ENCODE measurements around the gene COMTD1. TPM values are rescaled to one million over a fixed set of nuclear protein-coding genes. Genes with fewer than 3 reads are reported as not detected.
A peak's percentile ranks its signal among the peaks of the same experiment; 100 is the strongest.
"Not testable (repeated sequence)": the region's sequence is repeated elsewhere in the genome, so short reads cannot be mapped to it uniquely, and the experiment has no call there.

Gene COMTD1
- polyA plus RNA-seq, 4 donors: 54.0 to 510 (median 228) TPM

DNA sequence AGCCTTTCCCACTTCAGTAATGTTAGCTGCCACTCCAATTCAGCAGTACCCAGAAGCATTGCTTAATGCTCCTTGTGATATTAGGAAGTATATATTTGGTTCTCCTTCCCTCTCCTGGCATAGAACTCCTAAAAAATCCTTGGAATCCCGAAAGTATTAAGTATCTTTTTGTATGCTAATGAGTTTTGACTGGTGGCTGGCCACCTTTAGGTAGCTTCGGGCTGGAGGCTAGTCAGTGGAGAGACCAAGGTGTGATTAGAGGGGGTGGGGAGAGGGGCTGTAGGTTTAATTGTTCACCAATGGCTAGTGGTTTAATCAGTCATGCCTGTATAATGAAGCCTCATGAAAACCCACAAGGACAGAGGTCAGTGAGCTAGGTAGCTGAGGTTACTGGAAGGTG lies 12.2 kb downstream of the COMTD1 start:
- H3K36me3 ChIP-seq (ENCODE audit: control insufficient read depth in 3 of 3, insufficient read depth in 2 of 3, low read depth in 1 of 3, low read length in 3 of 3): peaks cover 15 to 52% (median 26%) of the 10 kb centered on the region in 3 donors
- WGBS, 3 donors: 71 to 80% (median 74%) methylated on average over 2 of the region's 2 CpGs
- FAIRE-seq (no peak), DNase-seq (no peak)
- H3K4me3 ChIP-seq (ENCODE audit: low read depth in 1 of 3, low read length in 3 of 3): no peak overlapping the region
- H3K27ac ChIP-seq (ENCODE audit: low read depth in 1 of 3, low read length in 2 of 3): no peak overlapping the region
- H3K9me3 ChIP-seq (ENCODE audit: control insufficient read depth in 2 of 2, insufficient read depth in 1 of 2, low read depth in 1 of 2, low read length in 1 of 2): no peaks in the 10 kb centered on the region
- H3K27me3 ChIP-seq (ENCODE audit: control insufficient read depth in 3 of 3, insufficient read depth in 3 of 3, low read length in 3 of 3): no peaks in the 10 kb centered on the region
- H3K4me1 ChIP-seq (ENCODE audit: control insufficient read depth in 3 of 3, insufficient read depth in 2 of 3, low read depth in 1 of 3, low read length in 2 of 3): peaks cover 0 to 24% (median 8%) of the 10 kb centered on the region in 3 donors

DNA sequence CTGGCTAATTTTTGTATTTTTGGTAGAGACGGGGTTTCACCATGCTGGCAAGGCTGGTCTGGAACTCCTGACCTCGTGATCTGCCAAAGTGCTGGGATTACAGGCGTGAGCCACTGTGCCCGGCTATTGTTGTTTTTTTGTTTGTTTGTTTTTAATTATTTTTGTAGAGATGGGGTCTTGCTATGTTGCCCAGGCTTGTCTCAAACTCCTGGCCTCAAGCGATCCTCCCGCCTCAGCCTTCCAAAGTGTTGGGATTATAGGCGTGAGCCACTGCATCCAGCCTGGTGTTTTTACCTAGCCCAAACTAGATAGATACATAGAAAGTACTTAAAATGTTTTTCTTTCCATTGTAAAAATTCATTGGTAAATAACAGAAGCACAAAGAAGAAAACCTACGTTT lies 14.3 kb downstream of the COMTD1 start:
- H3K9me3 ChIP-seq (ENCODE audit: control insufficient read depth in 2 of 2, insufficient read depth in 1 of 2, low read depth in 1 of 2, low read length in 1 of 2); FAIRE-seq: not testable (repeated sequence)

DNA sequence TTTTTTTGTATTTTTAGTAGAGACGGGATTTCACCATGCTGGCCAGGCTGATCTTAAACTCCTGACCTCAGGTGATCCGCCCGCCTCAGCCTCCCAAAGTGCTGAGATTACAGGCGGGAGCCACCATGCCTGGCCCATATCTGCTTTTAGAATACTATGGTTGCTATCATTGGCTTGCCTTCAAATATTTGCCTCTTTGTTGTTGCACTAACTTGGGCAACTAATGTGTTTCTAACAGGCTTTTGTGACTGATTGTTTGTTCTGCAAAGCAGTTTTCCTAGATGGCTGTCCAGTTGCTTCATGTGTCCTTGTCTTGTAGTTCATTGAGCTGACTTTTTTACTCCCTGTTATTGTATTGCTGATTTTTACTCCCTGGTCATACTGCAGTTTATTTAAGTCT lies 15.5 kb downstream of the COMTD1 start:
- H3K4me3 ChIP-seq (ENCODE audit: low read depth in 1 of 3, low read length in 3 of 3): no peak overlapping the region
- no peaks in the 10 kb centered on the region for H3K9me3 ChIP-seq (ENCODE audit: control insufficient read depth in 2 of 2, insufficient read depth in 1 of 2, low read depth in 1 of 2, low read length in 1 of 2)
- peaks cover 18 to 62% (median 39%) of the 10 kb centered on the region in 3 donors for H3K36me3 ChIP-seq (ENCODE audit: control insufficient read depth in 3 of 3, insufficient read depth in 2 of 3, low read depth in 1 of 3, low read length in 3 of 3)
- H3K4me1 ChIP-seq (ENCODE audit: control insufficient read depth in 3 of 3, insufficient read depth in 2 of 3, low read depth in 1 of 3, low read length in 2 of 3): peaks cover 0 to 15% (median 3%) of the 10 kb centered on the region in 3 donors
- H3K27ac ChIP-seq (ENCODE audit: low read depth in 1 of 3, low read length in 2 of 3): no peak overlapping the region
- FAIRE-seq (no peak), DNase-seq (no peak)
- WGBS, 3 donors: 83 to 100% (median 94%) methylated on average over 4 of the region's 4 CpGs
- no peaks in the 10 kb centered on the region for H3K27me3 ChIP-seq (ENCODE audit: control insufficient read depth in 3 of 3, insufficient read depth in 3 of 3, low read length in 3 of 3)

More for the DNA sequence above, 14.3 kb downstream of the COMTD1 start:
- not testable (repeated sequence) for H3K27me3 ChIP-seq (ENCODE audit: control insufficient read depth in 3 of 3, insufficient read depth in 3 of 3, low read length in 3 of 3); DNase-seq; H3K4me3 ChIP-seq (ENCODE audit: low read depth in 1 of 3, low read length in 3 of 3); H3K27ac ChIP-seq (ENCODE audit: low read depth in 1 of 3, low read length in 2 of 3)
- Histone ChIP-seq H3K36me3 (ENCODE audit: control insufficient read depth in 3 of 3, insufficient read depth in 2 of 3, low read depth in 1 of 3, low read length in 3 of 3) (peaks cover 18 to 56% (median 34%) of the 10 kb centered on the region in 3 donors), H3K4me1 (ENCODE audit: control insufficient read depth in 3 of 3, insufficient read depth in 2 of 3, low read depth in 1 of 3, low read length in 2 of 3) (peaks cover 0 to 18% (median 8%) of the 10 kb centered on the region in 3 donors)
- WGBS, 3 donors: 92 to 96% (median 93%) methylated on average over 8 of the region's 8 CpGs

DNA sequence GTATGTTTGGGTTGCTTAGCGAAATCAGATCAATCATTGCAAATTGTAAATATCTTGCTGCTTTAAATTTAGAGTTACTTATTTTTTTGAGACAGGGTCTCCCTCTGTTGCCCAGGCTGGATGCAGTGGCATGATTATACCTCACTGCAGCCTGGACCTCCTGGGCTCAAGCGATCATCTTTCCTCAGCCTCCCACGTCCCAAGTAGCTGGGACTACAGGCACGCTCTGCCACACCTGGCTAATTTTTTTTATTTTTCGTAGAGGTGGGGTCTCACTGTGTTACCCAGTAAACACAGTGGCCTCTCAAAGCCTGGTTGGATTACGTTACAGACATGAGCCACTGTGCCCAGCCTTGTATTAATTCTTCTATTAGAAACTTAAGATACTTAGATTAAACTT lies 23.4 kb downstream of the COMTD1 start:
- DNase-seq (no peak), FAIRE-seq (no peak)
- Histone ChIP-seq H3K36me3 (ENCODE audit: control insufficient read depth in 3 of 3, insufficient read depth in 2 of 3, low read depth in 1 of 3, low read length in 3 of 3) (peaks cover 0 to 36% (median 8%) of the 10 kb centered on the region in 3 donors), H3K27ac (ENCODE audit: low read depth in 1 of 3, low read length in 2 of 3) (no peak overlapping the region), H3K9me3 (ENCODE audit: control insufficient read depth in 2 of 2, insufficient read depth in 1 of 2, low read depth in 1 of 2, low read length in 1 of 2) (no peaks in the 10 kb centered on the region), H3K27me3 (ENCODE audit: control insufficient read depth in 3 of 3, insufficient read depth in 3 of 3, low read length in 3 of 3) (no peaks in the 10 kb centered on the region), H3K4me3 (ENCODE audit: low read depth in 1 of 3, low read length in 3 of 3) (peak overlapping the region in 1 of 3 donors; percentile 89), H3K4me1 (ENCODE audit: control insufficient read depth in 3 of 3, insufficient read depth in 2 of 3, low read depth in 1 of 3, low read length in 2 of 3) (peaks cover 0 to 26% (median 3%) of the 10 kb centered on the region in 3 donors)
- 77 to 84% (median 77%) methylated on average over 6 of the region's 6 CpGs for WGBS, 3 donors

DNA sequence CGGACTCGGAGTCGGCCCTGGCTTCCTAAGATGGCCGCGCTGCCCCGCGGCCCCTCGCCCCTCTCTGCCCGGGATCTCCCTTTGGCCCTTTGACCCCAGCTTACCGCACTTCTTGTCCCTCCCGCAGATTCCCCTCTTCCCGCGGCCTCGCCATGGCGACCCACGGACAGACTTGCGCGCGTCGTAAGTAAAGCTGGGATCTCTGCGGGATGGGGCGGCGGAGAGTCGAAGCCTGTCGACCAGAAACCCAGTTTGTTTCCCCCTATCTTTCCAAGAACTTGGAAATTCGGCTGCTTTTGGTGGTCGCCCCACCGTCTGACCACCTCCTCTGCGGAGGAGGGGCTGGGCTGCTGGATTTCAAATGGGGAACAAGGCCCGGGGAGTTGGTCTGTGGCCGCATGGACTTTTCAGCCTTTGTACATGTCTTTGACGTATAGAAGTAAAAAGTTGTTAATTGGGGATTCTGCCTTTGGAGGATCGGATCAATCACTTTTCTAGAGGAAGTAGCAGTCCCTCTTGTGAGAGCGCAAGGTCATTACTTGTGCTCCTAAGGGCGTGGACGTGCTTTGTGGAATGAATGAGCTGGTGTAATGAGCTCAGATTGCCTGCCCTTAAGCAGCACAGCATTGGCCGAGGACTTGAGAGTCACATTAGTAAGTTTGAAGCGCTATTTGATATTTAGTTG lies 24.6 kb downstream of the COMTD1 start:
- DNase-seq (peak; percentile 63 to 78), FAIRE-seq (no peak)
- Histone ChIP-seq H3K9me3 (ENCODE audit: control insufficient read depth in 2 of 2, insufficient read depth in 1 of 2, low read depth in 1 of 2, low read length in 1 of 2) (no peaks in the 10 kb centered on the region), H3K27me3 (ENCODE audit: control insufficient read depth in 3 of 3, insufficient read depth in 3 of 3, low read length in 3 of 3) (no peaks in the 10 kb centered on the region), H3K4me3 (ENCODE audit: low read depth in 1 of 3, low read length in 3 of 3) (peak overlapping the region; percentile 89 to 93 (median 89)), H3K27ac (ENCODE audit: low read depth in 1 of 3, low read length in 2 of 3) (peak overlapping the region; percentile 97 to 99 (median 98)), H3K4me1 (ENCODE audit: control insufficient read depth in 3 of 3, insufficient read depth in 2 of 3, low read depth in 1 of 3, low read length in 2 of 3) (peaks cover 0 to 26% (median 3%) of the 10 kb centered on the region in 3 donors), H3K36me3 (ENCODE audit: control insufficient read depth in 3 of 3, insufficient read depth in 2 of 3, low read depth in 1 of 3, low read length in 3 of 3) (peaks cover 0 to 26% (median 3%) of the 10 kb centered on the region in 3 donors)
- WGBS, 3 donors: 0 to 1% (median 1%) methylated on average over 37 to 38 of the region's 38 CpGs

DNA sequence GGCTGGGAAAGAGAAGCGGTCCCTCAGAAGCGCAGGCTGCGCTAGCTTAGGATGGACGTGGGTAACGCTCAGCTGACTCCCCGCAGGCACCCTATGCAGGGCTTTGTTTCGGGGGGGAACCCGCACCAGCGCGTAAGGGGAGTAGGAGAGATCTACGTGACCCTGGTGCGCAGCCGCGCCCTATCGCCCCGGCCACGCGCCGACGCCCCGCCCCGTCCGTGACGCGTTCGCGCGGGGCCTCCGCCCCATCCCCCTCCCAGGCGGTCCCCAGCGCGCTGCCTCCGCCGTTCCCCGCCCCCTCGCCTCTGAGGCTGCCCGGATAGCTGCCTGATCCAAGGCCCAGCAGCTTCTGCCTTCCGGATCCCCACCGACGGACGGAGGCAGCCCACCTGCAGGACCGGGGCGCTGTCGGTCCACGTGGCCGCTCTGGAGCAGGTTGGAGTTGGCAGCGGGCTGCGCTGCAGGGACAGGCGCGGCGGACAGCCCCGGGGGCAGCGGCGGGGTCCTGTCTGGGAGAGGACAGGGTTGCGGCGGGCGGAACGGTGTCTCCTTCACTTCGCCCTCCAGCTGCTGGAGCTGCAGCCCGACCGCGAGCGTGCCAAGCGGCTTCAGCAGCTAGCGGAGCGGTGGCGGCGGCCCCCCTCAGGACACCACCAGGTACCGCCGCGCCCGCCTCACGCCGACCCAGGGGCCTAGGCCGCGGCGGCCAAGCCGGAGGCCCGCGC lies 25.3 kb downstream of the COMTD1 start, which contains the start of gene VDAC2:
VDAC2 (plus strand) TSS at position 515 of the 725 bp plus-strand sequence. CDS start 363 bp downstream, outside the sequence.
- Histone ChIP-seq H3K27me3 (ENCODE audit: control insufficient read depth in 3 of 3, insufficient read depth in 3 of 3, low read length in 3 of 3) (no peaks in the 10 kb centered on the region), H3K9me3 (ENCODE audit: control insufficient read depth in 2 of 2, insufficient read depth in 1 of 2, low read depth in 1 of 2, low read length in 1 of 2) (no peaks in the 10 kb centered on the region), H3K4me3 (ENCODE audit: low read depth in 1 of 3, low read length in 3 of 3) (peak within 1 kb of the TSS; percentile 89 to 93 (median 89)), H3K27ac (ENCODE audit: low read depth in 1 of 3, low read length in 2 of 3) (peak within 1 kb of the TSS; percentile 97 to 99 (median 98)), H3K36me3 (ENCODE audit: control insufficient read depth in 3 of 3, insufficient read depth in 2 of 3, low read depth in 1 of 3, low read length in 3 of 3) (peaks cover 0 to 21% (median 1%) of the 10 kb centered on the region in 3 donors), H3K4me1 (ENCODE audit: control insufficient read depth in 3 of 3, insufficient read depth in 2 of 3, low read depth in 1 of 3, low read length in 2 of 3) (peaks cover 0 to 26% (median 3%) of the 10 kb centered on the region in 3 donors)
- DNase-seq (peak; percentile 87 to 96), FAIRE-seq (no peak)
- 0 to 1% (median 0%) methylated on average over 60 to 80 of the region's 80 CpGs for WGBS, 3 donors

DNA sequence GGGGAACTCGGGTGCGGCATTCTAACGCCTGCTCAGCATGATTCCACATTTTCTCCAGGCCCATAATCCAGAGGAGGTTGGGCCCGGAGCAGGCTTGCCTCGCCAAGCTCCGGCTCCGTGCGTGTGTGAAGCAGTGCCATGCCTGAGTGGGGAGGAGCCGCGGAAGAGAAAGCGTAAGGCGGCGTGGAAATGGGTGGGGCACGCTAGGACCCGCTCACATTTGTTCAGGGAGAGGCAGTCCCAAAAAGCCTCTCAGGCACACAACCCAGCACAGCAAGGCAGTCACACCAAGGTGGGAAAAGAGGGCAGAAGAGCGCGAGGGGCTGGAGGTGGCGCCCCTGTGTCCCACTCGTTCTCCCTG lies 25.9 kb downstream of the COMTD1 start:
- FAIRE-seq (no peak), DNase-seq (peak; percentile 79 to 83)
- peak overlapping the region; percentile 71 to 89 (median 89) for H3K4me3 ChIP-seq (ENCODE audit: low read depth in 1 of 3, low read length in 3 of 3)
- peaks cover 0 to 26% (median 3%) of the 10 kb centered on the region in 3 donors for H3K4me1 ChIP-seq (ENCODE audit: control insufficient read depth in 3 of 3, insufficient read depth in 2 of 3, low read depth in 1 of 3, low read length in 2 of 3)
- H3K27ac ChIP-seq (ENCODE audit: low read depth in 1 of 3, low read length in 2 of 3): peak overlapping the region; percentile 97 to 99 (median 98)
- H3K36me3 ChIP-seq (ENCODE audit: control insufficient read depth in 3 of 3, insufficient read depth in 2 of 3, low read depth in 1 of 3, low read length in 3 of 3): peaks cover 0 to 16% (median 0%) of the 10 kb centered on the region in 3 donors
- no peaks in the 10 kb centered on the region for H3K27me3 ChIP-seq (ENCODE audit: control insufficient read depth in 3 of 3, insufficient read depth in 3 of 3, low read length in 3 of 3)
- WGBS, 3 donors: 0 to 1% (median 0%) methylated on average over 18 to 19 of the region's 19 CpGs
- no peaks in the 10 kb centered on the region for H3K9me3 ChIP-seq (ENCODE audit: control insufficient read depth in 2 of 2, insufficient read depth in 1 of 2, low read depth in 1 of 2, low read length in 1 of 2)

DNA sequence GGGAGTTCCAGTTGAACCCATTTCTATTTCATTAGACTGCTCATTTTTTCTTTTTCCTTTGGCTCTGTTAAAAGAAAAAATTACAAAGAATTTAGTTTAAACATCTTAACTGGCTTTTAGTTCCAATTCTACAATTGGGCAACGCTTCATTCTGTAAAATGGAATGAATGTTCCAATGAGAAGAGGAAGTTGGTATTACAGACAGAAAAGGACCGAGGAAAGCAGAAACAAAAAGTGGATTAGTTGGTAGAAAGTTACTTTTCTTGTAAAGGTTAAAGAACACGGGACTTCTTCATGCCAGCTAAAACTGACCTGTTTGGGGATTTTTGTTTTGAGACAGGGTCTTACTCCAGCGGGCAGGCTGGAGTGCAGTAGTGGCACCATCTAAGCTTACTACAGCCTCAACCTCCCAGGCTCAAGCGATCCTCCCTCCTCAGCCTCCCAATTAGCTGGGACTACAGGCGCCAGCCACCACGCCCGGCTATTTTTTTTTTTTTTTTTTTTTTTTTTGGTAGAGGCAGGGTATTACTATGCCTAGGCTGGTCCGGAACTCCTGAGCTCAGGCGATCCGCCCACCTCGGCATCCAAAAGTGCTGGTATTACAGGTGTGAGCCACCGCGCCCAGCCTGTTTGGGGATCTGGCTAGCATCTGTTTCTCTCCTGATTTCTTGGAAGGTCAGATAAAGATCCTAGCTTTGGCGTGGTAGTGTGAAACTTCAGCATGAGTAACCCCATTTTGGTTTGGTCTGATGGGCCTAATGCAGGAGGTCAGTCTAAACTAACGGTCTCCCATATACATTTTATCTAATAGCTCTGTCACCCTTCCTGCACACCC lies 26.5 kb downstream of the COMTD1 start:
- DNase-seq (no peak), FAIRE-seq (no peak)
- H3K36me3 ChIP-seq (ENCODE audit: control insufficient read depth in 3 of 3, insufficient read depth in 2 of 3, low read depth in 1 of 3, low read length in 3 of 3): peaks cover 0 to 10% (median 0%) of the 10 kb centered on the region in 3 donors
- peak overlapping the region; percentile 97 to 99 (median 98) for H3K27ac ChIP-seq (ENCODE audit: low read depth in 1 of 3, low read length in 2 of 3)
- H3K9me3 ChIP-seq (ENCODE audit: control insufficient read depth in 2 of 2, insufficient read depth in 1 of 2, low read depth in 1 of 2, low read length in 1 of 2): no peaks in the 10 kb centered on the region
- H3K27me3 ChIP-seq (ENCODE audit: control insufficient read depth in 3 of 3, insufficient read depth in 3 of 3, low read length in 3 of 3): no peaks in the 10 kb centered on the region
- peak overlapping the region; percentile 71 to 89 (median 89) for H3K4me3 ChIP-seq (ENCODE audit: low read depth in 1 of 3, low read length in 3 of 3)
- peaks cover 0 to 26% (median 3%) of the 10 kb centered on the region in 3 donors for H3K4me1 ChIP-seq (ENCODE audit: control insufficient read depth in 3 of 3, insufficient read depth in 2 of 3, low read depth in 1 of 3, low read length in 2 of 3)
- 60 to 76% (median 65%) methylated on average over 15 to 16 of the region's 16 CpGs for WGBS, 3 donors

Measured in small intestine (tissue), 7 donors.